Urothelium cell line (cell line): ENCODE measurements around the gene NUAK2.

ENCODE experiments used
- DNase-seq: peaks from one replicate; pipeline ENCODE4 v3.0.0; 2011; ENCODE audit warnings: low spot score, mixed read lengths
- FAIRE-seq: peaks from 2 replicates; lab custom pipeline; 2011; peaks lifted over from hg19 to GRCh38; lab: Jason Lieb, UNC

NUAK2 gene

GRCh38 chr1:205348554-205349487, 27.3 kb upstream of the NUAK2 start:
- no peak for FAIRE-seq
- no peak for DNase-seq

GRCh38 chr1:205346956-205347574, 25.5 kb upstream of the NUAK2 start:
- FAIRE-seq = peak; percentile 58
- peak; percentile 67 for DNase-seq

GRCh38 chr1:205345761-205346160, 24.2 kb upstream of the NUAK2 start:
- FAIRE-seq (no peak), DNase-seq (no peak)

- FAIRE-seq (no peak), DNase-seq (peak; percentile 38)
These were observed 22.8 kb upstream of the NUAK2 start for GRCh38 chr1:205344066-205344928.

- FAIRE-seq (no peak), DNase-seq (no peak)
These were observed 22.0 kb upstream of the NUAK2 start for GRCh38 chr1:205343431-205344065.

GRCh38 chr1:205342986-205343385, 21.4 kb upstream of the NUAK2 start:
- DNase-seq (no peak), FAIRE-seq (no peak)

GRCh38 chr1:205340676-205341075, 19.1 kb upstream of the NUAK2 start:
- DNase-seq = no peak
- FAIRE-seq = no peak

GRCh38 chr1:205339717-205340116, 18.2 kb upstream of the NUAK2 start:
- no peak for DNase-seq
- FAIRE-seq = no peak

- FAIRE-seq (no peak), DNase-seq (no peak)
These were observed 17.7 kb upstream of the NUAK2 start for GRCh38 chr1:205339197-205339702.

GRCh38 chr1:205338011-205338410, 16.5 kb upstream of the NUAK2 start:
- no peak for FAIRE-seq

GRCh38 chr1:205337481-205337880, 15.9 kb upstream of the NUAK2 start:
- DNase-seq = no peak
- FAIRE-seq = no peak

More at GRCh38 chr1:205338011-205338410, 16.5 kb upstream of the NUAK2 start:
- no peak for DNase-seq

GRCh38 chr1:205335692-205336091, 14.1 kb upstream of the NUAK2 start:
- peak; percentile 90 for DNase-seq
- FAIRE-seq = peak; percentile 61

- DNase-seq = no peak
- no peak for FAIRE-seq
These were observed 10.7 kb upstream of the NUAK2 start for GRCh38 chr1:205332015-205332791.

- FAIRE-seq (no peak), DNase-seq (no peak)
These were observed 8.6 kb upstream of the NUAK2 start for GRCh38 chr1:205330150-205330549.

GRCh38 chr1:205329719-205330118, 8.2 kb upstream of the NUAK2 start:
- no peak for DNase-seq
- FAIRE-seq = no peak

GRCh38 chr1:205328476-205328875, 6.9 kb upstream of the NUAK2 start:
- FAIRE-seq (no peak), DNase-seq (no peak)

GRCh38 chr1:205326812-205327466, 5.4 kb upstream of the NUAK2 start:
- no peak for DNase-seq
- no peak for FAIRE-seq

GRCh38 chr1:205325334-205325884, 3.9 kb upstream of the NUAK2 start:
- FAIRE-seq (no peak), DNase-seq (peak; percentile 69)

- DNase-seq = no peak
- FAIRE-seq = no peak
These were observed 3.2 kb upstream of the NUAK2 start for GRCh38 chr1:205324781-205325180.
